Measurements from ENCODE around the gene PTGES2.

The PTGES2 gene

GRCh38 chr9:128097543-128098296, 29.8 kb downstream of the PTGES2 start:
- no peak for DNase-seq (ENCODE audit: low spot score)
- TF ChIP-seq, protein P1, sequence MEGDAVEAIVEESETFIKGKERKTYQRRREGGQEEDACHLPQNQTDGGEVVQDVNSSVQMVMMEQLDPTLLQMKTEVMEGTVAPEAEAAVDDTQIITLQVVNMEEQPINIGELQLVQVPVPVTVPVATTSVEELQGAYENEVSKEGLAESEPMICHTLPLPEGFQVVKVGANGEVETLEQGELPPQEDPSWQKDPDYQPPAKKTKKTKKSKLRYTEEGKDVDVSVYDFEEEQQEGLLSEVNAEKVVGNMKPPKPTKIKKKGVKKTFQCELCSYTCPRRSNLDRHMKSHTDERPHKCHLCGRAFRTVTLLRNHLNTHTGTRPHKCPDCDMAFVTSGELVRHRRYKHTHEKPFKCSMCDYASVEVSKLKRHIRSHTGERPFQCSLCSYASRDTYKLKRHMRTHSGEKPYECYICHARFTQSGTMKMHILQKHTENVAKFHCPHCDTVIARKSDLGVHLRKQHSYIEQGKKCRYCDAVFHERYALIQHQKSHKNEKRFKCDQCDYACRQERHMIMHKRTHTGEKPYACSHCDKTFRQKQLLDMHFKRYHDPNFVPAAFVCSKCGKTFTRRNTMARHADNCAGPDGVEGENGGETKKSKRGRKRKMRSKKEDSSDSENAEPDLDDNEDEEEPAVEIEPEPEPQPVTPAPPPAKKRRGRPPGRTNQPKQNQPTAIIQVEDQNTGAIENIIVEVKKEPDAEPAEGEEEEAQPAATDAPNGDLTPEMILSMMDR (IDR thresholded peaks at IDR 0.05; ENCODE audit: extremely low read depth, missing control alignments): no peak

GRCh38 chr9:128096616-128097536, 30.7 kb downstream of the PTGES2 start:
- no peak for DNase-seq (ENCODE audit: low spot score)
- TF ChIP-seq, protein P1 (IDR thresholded peaks at IDR 0.05; ENCODE audit: extremely low read depth, missing control alignments): no peak

DNA sequence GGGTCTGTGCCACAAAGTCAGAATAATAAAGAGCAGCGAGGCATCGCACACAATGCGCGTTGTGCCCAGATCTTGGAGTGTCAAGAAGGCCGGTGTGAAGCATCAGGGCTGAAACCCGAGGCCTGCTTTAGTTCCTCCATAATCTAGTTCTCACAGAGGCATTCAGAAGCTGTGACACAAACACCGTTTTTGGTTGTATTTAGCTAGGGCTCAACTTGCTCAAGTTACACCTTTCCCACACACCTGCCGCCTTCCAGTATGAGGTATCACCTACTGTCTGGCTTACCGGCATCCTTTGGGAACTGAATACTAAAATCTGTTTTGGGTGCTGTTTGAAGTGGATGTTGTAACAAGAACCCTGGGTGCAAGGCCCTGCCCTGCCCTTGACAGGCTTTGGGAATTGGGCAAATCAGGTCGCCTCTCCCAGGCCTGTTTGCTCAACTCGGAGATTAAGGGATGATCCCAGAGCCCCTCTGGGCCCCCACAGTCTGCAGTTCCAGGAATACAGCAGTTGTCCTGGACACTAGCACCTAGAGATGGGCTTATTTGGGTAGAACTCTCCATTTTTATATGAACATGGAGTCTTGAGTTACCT, 32.5 kb downstream of the PTGES2 start:
- TF ChIP-seq, protein P1 (IDR thresholded peaks at IDR 0.05; ENCODE audit: extremely low read depth, missing control alignments): no peak
- DNase-seq (ENCODE audit: low spot score): no peak

- TF ChIP-seq, protein P1 (IDR thresholded peaks at IDR 0.05; ENCODE audit: extremely low read depth, missing control alignments): no peak
- peak; percentile 89 for DNase-seq (ENCODE audit: low spot score)
Observed at GRCh38 chr9:128094166-128094949, 33.2 kb downstream of the PTGES2 start.

DNA sequence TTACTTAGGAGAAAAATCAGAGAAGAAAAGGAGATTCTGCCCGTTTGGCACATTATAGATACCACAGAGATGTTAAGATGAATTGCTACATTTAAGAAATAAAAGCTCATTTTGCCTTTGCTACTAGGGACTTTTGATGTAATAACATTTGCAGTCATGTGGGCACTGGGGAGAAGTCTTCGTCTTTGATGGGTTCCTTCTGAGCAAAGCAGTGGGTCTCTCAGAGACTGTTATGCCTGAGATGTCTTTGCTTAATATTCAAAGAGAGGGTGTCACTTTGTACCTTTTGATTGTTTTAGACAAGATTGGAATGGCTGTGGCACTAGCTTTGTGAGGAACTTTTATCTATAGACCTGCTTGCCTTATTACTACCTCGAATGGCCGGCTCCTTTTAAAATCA, 34.5 kb downstream of the PTGES2 start:
- no peak for DNase-seq (ENCODE audit: low spot score)
- TF ChIP-seq, protein P1 (IDR thresholded peaks at IDR 0.05; ENCODE audit: extremely low read depth, missing control alignments): no peak

DNA sequence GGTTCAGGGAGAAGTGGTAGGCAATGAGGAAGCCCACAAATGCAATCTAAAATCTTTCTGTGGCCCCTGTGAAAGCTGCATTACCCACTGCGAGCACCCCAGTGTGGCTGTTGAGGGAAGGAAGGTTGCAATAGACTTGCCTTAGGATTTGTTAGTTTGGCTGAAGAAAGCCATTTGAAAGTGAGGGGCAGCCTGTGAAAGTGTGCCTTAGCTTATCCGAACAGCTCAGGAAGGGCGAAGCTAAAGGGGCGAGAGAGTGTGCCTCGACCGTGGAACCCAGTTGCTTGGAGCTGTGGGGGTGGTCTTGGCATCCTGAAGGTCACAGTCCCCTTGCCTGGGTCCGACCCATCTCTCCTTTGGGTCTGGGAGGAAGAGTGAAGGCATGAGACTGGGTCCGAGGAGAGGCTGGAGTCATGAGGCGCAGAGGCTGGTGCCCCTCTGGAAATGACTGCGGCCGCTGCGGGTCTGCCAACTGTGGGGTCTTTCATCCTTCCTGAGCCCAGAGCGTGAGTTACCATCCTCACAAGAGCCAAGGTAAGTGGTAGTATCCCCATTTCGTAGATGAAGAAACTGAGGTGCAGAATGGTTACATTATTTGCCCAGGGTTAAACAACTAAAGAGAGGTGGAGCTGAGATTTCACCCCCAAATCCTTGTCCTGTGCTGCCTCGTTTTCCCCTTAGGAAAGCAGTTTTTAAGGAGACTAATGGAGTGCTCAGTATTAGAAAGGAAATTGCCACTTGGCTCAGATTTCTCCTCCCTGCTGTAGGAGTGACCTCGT, 35.1 kb downstream of the PTGES2 start:
- TF ChIP-seq, protein P1 (IDR thresholded peaks at IDR 0.05; ENCODE audit: extremely low read depth, missing control alignments): no peak
- no peak for DNase-seq (ENCODE audit: low spot score)
